IMR-90 (cell line): Measurements from ENCODE around the gene B3GALNT1. TPM values are rescaled to one million over a fixed set of nuclear protein-coding genes. Genes with fewer than 3 reads are reported as not detected.

ENCODE experiments used
- ATAC-seq: fragments of 200-7000 bp; cut with Tn5 transposase; 2 replicates; pipeline ENCODE4 v1.9.1; 2020; ENCODE audit warnings: low read depth, mild to moderate bottlenecking, moderate library complexity
- BruUV-seq: library from RNA; stranded (reverse); fragments of 400-500 nt; replicated peaks from 2 replicates; lab custom pipeline; 2021; lab: Mats Ljungman, UMichigan
- CTCF ChIA-PET: fragments of 300-600 bp; formaldehyde crosslinking; extraction: SDS; loops from one replicate; lab custom pipeline; 2021; ENCODE audit warnings: antibody characterized with exemption; lab: Yijun Ruan, JAX
- POLR2A ChIA-PET: fragments of 300-600 bp; sonication (Branson Sonifier 250); formaldehyde crosslinking; loops from one replicate; lab custom pipeline; 2022; ENCODE audit warnings: antibody characterized with exemption; ENCODE audit not compliant: unreplicated experiment; lab: Charles Lee
- DNase-seq: peaks from one replicate; pipeline ENCODE4 v3.0.0; 2013
- H2AFZ ChIP-seq: replicated peaks from 2 replicates; pipeline ENCODE3; 2013; ENCODE audit warnings: low read length, mild to moderate bottlenecking; ENCODE audit not compliant: poor library complexity
- H2AK5ac ChIP-seq: 2 replicates; pipeline ENCODE4 v1.6.1; 2013; ENCODE audit warnings: low read depth, low read length, inconsistent platforms
- H2AK9ac ChIP-seq: replicated peaks from 2 replicates; pipeline ENCODE3; 2013; ENCODE audit warnings: mild to moderate bottlenecking, low read depth, low read length, moderate library complexity; ENCODE audit not compliant: poor library complexity
- H2BK120ac ChIP-seq: 2 replicates; pipeline ENCODE4 v1.6.1; 2013; ENCODE audit warnings: low read depth, low read length, inconsistent platforms
- H2BK15ac ChIP-seq: 3 replicates; pipeline ENCODE4 v1.6.1; 2013; ENCODE audit warnings: low read depth, low read length, inconsistent platforms
- H2BK20ac ChIP-seq: 2 replicates; pipeline ENCODE4 v1.6.1; 2013; ENCODE audit warnings: low read depth, mild to moderate bottlenecking, inconsistent platforms, low read length, moderate library complexity
- H2BK5ac ChIP-seq: 2 replicates; pipeline ENCODE4 v1.6.1; 2013; ENCODE audit warnings: mild to moderate bottlenecking, low read depth, low read length, inconsistent platforms; ENCODE audit not compliant: poor library complexity, severe bottlenecking
- H3K14ac ChIP-seq: replicated peaks from 2 replicates; pipeline ENCODE4 v1.6.1; 2013; ENCODE audit warnings: low read depth, low read length, inconsistent platforms
- H3K18ac ChIP-seq: 2 replicates; pipeline ENCODE4 v1.6.1; 2013; ENCODE audit warnings: low read depth, low read length, control low read depth
- H3K23ac ChIP-seq: 2 replicates; pipeline ENCODE4 v1.6.1; 2013; ENCODE audit warnings: low read depth, low read length, inconsistent platforms
- H3K27ac ChIP-seq: 2 replicates; pipeline ENCODE4 v1.5.1; 2013; ENCODE audit warnings: mild to moderate bottlenecking, control low read depth, low read length; ENCODE audit not compliant: insufficient read depth
- H3K27me3 ChIP-seq: 2 replicates; pipeline ENCODE4 v1.6.1; 2013; ENCODE audit warnings: low read length; ENCODE audit not compliant: control insufficient read depth, insufficient read depth
- H3K36me3 ChIP-seq: 2 replicates; pipeline ENCODE4 v1.6.1; 2013; ENCODE audit warnings: low read length, mixed read lengths; ENCODE audit not compliant: control insufficient read depth, insufficient read depth
- H3K4ac ChIP-seq: 2 replicates; pipeline ENCODE4 v1.6.1; 2013; ENCODE audit warnings: low read depth, low read length, inconsistent platforms
- H3K4me1 ChIP-seq: 2 replicates; pipeline ENCODE4 v1.6.1; 2013; ENCODE audit warnings: low read length, mixed read lengths; ENCODE audit not compliant: control insufficient read depth, insufficient read depth
- H3K4me2 ChIP-seq: 2 replicates; pipeline ENCODE4 v1.6.1; 2013; ENCODE audit warnings: low read depth, mild to moderate bottlenecking, control low read depth, low read length, moderate library complexity
- H3K4me3 ChIP-seq: 2 replicates; pipeline ENCODE4 v1.5.1; 2013; ENCODE audit warnings: low read depth, mild to moderate bottlenecking, control low read depth, low read length, moderate library complexity; ENCODE audit not compliant: insufficient read depth
- H3K56ac ChIP-seq: 2 replicates; pipeline ENCODE4 v1.6.1; 2013; ENCODE audit warnings: low read length, inconsistent platforms; ENCODE audit not compliant: insufficient read depth; ENCODE audit errors: extremely low read depth
- H3K79me1 ChIP-seq, 2 experiments: 2 replicates each; pipeline ENCODE4 v1.6.1; 2013; ENCODE audit warnings: low read length in 2 of 2, inconsistent platforms in 1 of 2, low read depth in 1 of 2
- H3K9ac ChIP-seq: 2 replicates; pipeline ENCODE4 v1.6.1; 2013; ENCODE audit warnings: low read depth, low read length, control low read depth
- H3K9me1 ChIP-seq: 2 replicates; pipeline ENCODE4 v1.6.1; 2013; ENCODE audit warnings: low read length, inconsistent platforms; ENCODE audit not compliant: insufficient read depth
- H3K9me3 ChIP-seq: 2 replicates; pipeline ENCODE4 v1.6.1; 2013; ENCODE audit warnings: low read length; ENCODE audit not compliant: control insufficient read depth, insufficient read depth
- H4K20me1 ChIP-seq: 2 replicates; pipeline ENCODE4 v1.6.1; 2013; ENCODE audit warnings: low read length, inconsistent platforms; ENCODE audit not compliant: insufficient read depth
- H4K5ac ChIP-seq: 2 replicates; pipeline ENCODE4 v1.6.1; 2013; ENCODE audit warnings: mild to moderate bottlenecking, low read depth, low read length, control low read depth
- H4K8ac ChIP-seq, 2 experiments: 2 replicates each; pipeline ENCODE4 v1.6.1; 2013; ENCODE audit warnings: low read depth in 2 of 2, low read length in 2 of 2, control low read depth in 1 of 2, inconsistent platforms in 1 of 2
- H4K91ac ChIP-seq: 2 replicates; pipeline ENCODE4 v1.6.1; 2013; ENCODE audit warnings: low read depth, low read length, inconsistent platforms; ENCODE audit not compliant: insufficient read depth
- BHLHE40 ChIP-seq: fragments of 150-350 bp; IDR thresholded peaks from 2 replicates; pipeline ENCODE4 v1.6.1; 2016; ENCODE audit warnings: mild to moderate bottlenecking, low read depth, low read length
- CEBPB ChIP-seq: IDR thresholded peaks from 2 replicates; pipeline ENCODE4 v1.6.1; 2012; ENCODE audit warnings: low read depth, low read length, improper control_type of control experiment
- FOS ChIP-seq: fragments of 150-350 bp; IDR thresholded peaks from 2 replicates; pipeline ENCODE4 v1.6.1; 2016; ENCODE audit warnings: low read depth, low read length
- POLR2A ChIP-seq: IDR thresholded peaks from 2 replicates; pipeline ENCODE4 v1.6.1; 2012; ENCODE audit warnings: mild to moderate bottlenecking, low read depth, low read length
- RCOR1 ChIP-seq: IDR thresholded peaks from 2 replicates; pipeline ENCODE4 v1.6.1; 2012; ENCODE audit warnings: mild to moderate bottlenecking, low read length, improper control_type of control experiment; ENCODE audit not compliant: insufficient replicate concordance
- whole genome bisulfite sequencing, 2 experiments: methylation state at CpG; one replicate each; pipeline versions ENCODE4 v1.1.5 to v1.1.7; 2013; ENCODE audit warnings: missing lambda C conversion rate in 2 of 2; ENCODE audit not compliant: insufficient read length in 1 of 2; ENCODE audit errors: extremely low coverage in 2 of 2; 5-methylcytosine and 5-hydroxymethylcytosine counted together
- dilution Hi-C: fragments of 300-500 bp; cut with HindIII; formaldehyde crosslinking; loops from one replicate; pipeline ENCODE4 v1.14.3; 2018; ENCODE audit warnings: low sequenced_read_pairs; ENCODE audit not compliant: unreplicated experiment
- in situ Hi-C: fragments of 300-500 bp; cut with MboI; formaldehyde crosslinking; loops from 3 replicates; pipeline ENCODE4 v1.14.3; 2019; ENCODE audit warnings: low sequenced_read_pairs, inconsistent platforms, mixed read lengths
- intact Hi-C: fragments of 100-400 bp; cut with micrococcal nuclease; formaldehyde crosslinking; loops from 2 replicates; pipeline ENCODE4 v1.10.0; 2022
- polyA plus RNA-seq, 3 experiments: library from polyadenylated mRNA; depleted of rRNA; stranded (reverse); fragments of >200 nt; gene quantifications; 2 replicates each; pipeline ENCODE4 v1.2.3, GENCODE V29; 2012; ENCODE audit warnings: low replicate concordance in 1 of 3
- total RNA-seq: library from RNA; depleted of rRNA; stranded (reverse); fragments of >200 nt; gene quantifications from 2 replicates; pipeline ENCODE4 v1.2.3, GENCODE V29; 2012
- TF ChIP-seq, protein P1 (sequence below): conservative IDR thresholded peaks from 2 replicates; pipeline ENCODE4 v1.5.1; 2012; ENCODE audit warnings: mild to moderate bottlenecking, low read depth, low read length, improper control_type of control experiment
- TF ChIP-seq, protein P2 (sequence below): fragments of 150-350 bp; IDR thresholded peaks from 2 replicates; pipeline ENCODE4 v1.6.1; 2017; ENCODE audit warnings: mild to moderate bottlenecking, antibody characterized with exemption, low read length, low read depth

B3GALNT1 gene
- total and polyA plus RNA-seq, 2 of the 4 experiments (the other 2 are of a cell fraction), result 5.6 to 8.2 TPM

DNA sequence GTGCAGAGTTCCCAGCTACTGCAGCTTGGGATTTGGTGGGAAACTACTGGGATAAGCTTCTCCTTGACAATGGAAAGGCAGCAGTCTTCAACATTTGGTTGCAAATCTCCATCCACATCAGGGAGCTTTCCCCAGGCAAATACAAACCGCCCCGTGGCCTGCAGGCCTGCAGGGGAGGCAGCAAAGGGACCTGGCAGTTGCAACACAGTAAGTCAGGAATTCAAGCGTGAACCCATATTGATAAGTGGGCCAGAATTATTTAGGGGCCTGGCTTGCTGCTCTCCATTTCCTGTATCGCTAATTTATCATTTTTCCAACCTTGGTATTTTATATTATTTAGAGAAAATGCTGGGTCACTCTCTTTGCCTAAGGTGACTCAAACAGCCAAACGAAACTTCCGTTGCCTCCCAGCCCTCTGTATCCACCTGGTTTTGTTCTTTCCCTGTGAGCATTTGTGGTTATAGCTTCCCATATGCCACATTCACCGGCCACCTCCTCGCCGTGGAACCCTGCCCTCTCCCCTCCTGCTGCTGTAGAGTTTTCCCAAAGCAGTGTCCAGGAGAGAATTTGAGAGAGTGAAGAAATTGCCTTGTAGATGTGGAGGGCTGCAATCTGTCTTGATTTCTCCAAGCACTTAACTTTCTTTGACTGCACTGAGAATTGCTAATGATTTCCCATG, 34.8 kb downstream of the B3GALNT1 start:
- no peak overlapping the region for H2AK5ac ChIP-seq
- H3K23ac ChIP-seq, result no peak overlapping the region
- no peaks in the 10 kb centered on the region for H3K4me1 ChIP-seq
- no peak overlapping the region for H2AK9ac ChIP-seq
- TF ChIP-seq, protein P1, sequence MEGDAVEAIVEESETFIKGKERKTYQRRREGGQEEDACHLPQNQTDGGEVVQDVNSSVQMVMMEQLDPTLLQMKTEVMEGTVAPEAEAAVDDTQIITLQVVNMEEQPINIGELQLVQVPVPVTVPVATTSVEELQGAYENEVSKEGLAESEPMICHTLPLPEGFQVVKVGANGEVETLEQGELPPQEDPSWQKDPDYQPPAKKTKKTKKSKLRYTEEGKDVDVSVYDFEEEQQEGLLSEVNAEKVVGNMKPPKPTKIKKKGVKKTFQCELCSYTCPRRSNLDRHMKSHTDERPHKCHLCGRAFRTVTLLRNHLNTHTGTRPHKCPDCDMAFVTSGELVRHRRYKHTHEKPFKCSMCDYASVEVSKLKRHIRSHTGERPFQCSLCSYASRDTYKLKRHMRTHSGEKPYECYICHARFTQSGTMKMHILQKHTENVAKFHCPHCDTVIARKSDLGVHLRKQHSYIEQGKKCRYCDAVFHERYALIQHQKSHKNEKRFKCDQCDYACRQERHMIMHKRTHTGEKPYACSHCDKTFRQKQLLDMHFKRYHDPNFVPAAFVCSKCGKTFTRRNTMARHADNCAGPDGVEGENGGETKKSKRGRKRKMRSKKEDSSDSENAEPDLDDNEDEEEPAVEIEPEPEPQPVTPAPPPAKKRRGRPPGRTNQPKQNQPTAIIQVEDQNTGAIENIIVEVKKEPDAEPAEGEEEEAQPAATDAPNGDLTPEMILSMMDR, result no peak
- TF ChIP-seq, protein P2, sequence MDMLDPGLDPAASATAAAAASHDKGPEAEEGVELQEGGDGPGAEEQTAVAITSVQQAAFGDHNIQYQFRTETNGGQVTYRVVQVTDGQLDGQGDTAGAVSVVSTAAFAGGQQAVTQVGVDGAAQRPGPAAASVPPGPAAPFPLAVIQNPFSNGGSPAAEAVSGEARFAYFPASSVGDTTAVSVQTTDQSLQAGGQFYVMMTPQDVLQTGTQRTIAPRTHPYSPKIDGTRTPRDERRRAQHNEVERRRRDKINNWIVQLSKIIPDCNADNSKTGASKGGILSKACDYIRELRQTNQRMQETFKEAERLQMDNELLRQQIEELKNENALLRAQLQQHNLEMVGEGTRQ, result no peak
- TF ChIP-seq RCOR1, result no peak
- no peak for TF ChIP-seq FOS
- TF ChIP-seq CEBPB, result no peak
- TF ChIP-seq POLR2A, result no peak
- no peak for TF ChIP-seq BHLHE40
- H3K9me3 ChIP-seq, result no peaks in the 10 kb centered on the region
- ChIA-PET CTCF (no interaction called here), POLR2A (no interaction called here)
- no peak overlapping the region for H2BK20ac ChIP-seq
- no peaks in the 10 kb centered on the region for H3K9me1 ChIP-seq
- no peak overlapping the region for H3K4me3 ChIP-seq
- no peak overlapping the region for H3K9ac ChIP-seq
- no peak overlapping the region for H2BK120ac ChIP-seq
- H2BK5ac ChIP-seq, result no peak overlapping the region
- H3K14ac ChIP-seq, result no peak overlapping the region
- WGBS, 2 experiments, result no CpG with 5 or more reads among the region's 9 CpGs
- H3K56ac ChIP-seq, result no peak overlapping the region
- no peaks in the 10 kb centered on the region for H4K20me1 ChIP-seq
- DNase-seq, result no peak
- H3K4ac ChIP-seq, result no peak overlapping the region
- H3K4me2 ChIP-seq, result no peak overlapping the region
- H2AFZ ChIP-seq, result no peak overlapping the region
- BruUV-seq, result no TSS peak
- no peaks in the 10 kb centered on the region for H3K27me3 ChIP-seq
- no peak for ATAC-seq
- H4K8ac ChIP-seq, result no peak overlapping the region
- dilution Hi-C loops, result no loop called here
- H3K18ac ChIP-seq, result no peak overlapping the region
- H4K91ac ChIP-seq, result no peak overlapping the region
- H3K36me3 ChIP-seq, result no peaks in the 10 kb centered on the region
- no peak overlapping the region for H3K27ac ChIP-seq
- no peak overlapping the region for H2BK15ac ChIP-seq
- no peaks in the 10 kb centered on the region for H3K79me1 ChIP-seq
- intact Hi-C loops, result no loop called here
- in situ Hi-C loops, result no loop called here
- no peak overlapping the region for H4K5ac ChIP-seq
